ENCODE measurements around the gene CLTCL1.
"Not testable (repeated sequence)": the region's sequence is repeated elsewhere in the genome, so short reads cannot be mapped to it uniquely, and the experiment has no call there.

The CLTCL1 gene

GRCh38 chr22:19174106-19175025 is 117.2 kb downstream of the CLTCL1 start:
- no peak for DNase-seq

DNA sequence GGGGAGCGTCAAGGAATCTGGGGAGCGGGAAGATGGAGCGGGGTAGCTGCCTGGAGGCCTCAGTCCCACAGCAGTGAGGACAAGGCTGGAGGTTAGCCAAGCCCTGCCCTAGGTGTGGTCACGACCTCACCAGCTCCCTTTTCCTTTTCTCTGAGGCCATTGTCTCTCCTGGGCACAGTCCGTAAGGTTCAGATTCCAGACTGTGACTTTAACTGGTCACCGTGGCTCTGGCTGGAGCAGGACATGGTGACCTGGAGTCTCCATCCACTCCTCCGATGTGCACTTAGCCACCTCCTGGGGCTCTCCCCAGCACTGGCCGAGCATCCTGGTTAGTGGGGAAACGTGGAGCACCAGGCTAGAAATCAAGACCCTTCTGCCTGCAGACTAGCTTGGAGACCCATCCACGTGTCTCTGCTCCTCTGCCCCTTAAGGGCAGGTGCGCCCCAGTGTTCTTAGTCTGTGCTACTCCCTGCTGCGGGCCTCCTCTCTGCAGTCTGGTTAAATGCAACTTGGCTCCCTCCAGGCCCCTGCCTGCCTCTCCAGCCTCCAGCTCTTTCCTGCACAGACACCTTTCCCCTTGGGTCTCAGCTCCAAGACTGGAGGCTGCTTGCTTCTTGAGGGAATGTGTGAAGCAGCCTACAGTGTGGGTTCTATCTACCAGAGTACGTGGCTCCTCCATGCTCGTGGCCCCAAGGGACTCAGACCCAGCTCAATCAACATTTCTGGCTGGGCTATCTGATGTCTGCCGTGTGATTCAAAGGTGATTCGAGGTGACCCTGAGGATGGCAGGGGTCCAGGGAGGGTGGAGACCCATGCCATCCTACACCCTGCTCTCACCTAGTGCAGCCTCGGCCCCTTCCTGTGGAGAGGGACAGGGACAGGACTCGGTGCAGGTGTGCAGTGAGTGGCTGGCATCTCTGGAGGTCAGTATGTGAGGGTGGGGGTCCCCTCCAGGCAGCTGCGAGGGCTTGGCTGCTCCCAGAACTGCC is 118.2 kb downstream of the CLTCL1 start:
- peak; percentile 78 for DNase-seq

DNA sequence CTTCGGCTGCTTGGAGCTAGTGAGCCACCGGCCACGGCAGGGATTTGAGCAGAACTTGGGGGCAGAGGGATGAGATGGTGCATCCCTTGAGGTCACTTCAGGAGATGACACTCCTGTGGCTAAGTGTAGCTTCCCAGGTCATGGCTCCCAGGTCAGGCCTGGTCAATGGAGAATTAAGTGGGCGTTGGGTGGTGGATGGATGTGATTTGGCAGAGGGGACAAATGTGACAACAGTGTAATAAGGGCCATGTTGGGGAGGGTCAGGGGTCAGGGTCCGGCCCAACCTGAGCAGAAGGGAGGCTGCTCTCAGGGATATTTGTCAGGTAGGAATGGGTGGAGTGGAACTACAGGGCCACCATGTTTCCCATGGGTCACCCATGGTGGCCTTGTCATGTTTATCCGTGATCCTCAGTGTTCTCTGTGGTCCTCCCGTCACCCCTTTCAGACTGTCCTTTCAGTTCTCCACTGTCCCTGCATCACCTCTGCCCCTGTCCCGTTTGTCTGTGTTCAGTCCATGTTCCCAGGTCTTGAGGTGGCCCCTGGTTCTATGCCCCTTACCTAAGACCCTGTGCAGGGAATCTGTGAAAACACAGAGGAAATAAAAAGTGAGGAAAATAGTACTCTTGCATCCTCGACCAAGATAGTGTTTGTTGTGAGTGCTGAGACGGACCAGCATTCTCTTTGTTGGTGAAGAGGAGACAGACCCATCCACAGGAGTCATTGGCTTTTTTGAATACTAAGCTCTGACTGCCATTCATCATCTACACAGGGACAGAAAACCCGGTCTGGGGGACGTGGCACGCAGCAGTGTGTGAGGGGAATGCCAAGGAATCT is 119.1 kb downstream of the CLTCL1 start:
- no peak for DNase-seq

DNA sequence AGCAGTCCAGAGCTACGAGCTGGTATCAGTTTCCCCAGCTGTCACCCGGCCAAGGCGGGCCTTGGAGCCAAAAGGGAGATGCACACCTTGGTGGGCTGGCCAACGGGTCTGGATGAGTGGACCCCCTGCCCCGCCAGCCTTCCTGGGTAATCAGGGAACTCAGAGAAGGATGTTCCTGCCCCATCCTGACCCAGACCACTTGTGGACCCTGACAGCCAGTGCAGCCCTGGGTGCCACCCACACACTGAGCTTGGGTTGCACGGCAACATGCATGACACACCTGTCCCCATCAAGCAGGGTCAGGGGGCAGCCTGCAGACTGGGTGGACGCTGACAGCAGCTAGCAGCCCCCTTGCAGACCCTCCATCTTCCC is 121.6 kb downstream of the CLTCL1 start:
- no peak for DNase-seq

DNA sequence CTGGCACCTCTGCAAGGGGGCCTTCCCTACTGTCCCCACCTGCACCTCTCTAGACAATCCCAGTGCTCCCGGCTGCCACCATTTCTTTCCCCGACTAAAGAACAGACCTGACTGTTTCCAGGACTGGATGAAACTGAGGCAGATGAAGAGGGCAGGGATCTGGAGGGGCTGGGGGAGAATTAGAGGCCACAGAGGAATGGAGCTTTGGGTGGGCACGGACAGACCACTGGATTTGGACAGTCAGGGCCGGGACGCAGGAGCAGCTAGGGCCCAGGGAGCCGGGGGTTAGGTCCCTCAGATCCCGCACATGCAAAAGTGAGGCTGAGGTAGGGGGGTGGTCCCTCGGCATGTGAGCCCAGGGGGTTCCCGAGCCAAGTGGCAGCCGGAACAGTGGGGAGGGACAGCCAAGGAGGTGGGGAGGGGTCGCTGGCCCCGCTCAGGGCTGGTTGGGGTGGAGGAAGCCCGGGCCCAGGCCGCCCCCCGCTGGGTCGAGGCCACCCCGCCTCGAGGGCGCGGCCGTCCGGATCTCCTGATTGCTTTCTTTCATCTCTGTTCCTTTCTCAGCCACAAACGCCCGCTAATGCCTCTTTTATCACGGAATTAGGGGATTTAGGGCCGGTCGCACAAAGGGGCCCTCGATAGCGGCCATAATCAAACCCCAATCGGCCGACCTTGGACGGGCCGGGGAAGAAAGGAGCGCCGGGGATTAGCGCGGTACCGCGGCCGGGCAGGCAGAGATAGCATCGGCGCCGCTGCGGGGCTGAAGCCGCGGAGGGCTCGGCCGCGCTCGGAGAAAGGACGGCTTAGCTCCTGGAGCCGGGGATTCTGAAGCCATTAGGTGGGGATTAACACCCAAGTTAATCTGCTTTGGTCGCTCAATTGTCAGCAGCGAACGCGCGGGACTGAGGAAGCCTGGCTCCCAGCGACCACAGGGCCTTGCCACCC is 122.2 kb downstream of the CLTCL1 start:
- no peak for DNase-seq

DNA sequence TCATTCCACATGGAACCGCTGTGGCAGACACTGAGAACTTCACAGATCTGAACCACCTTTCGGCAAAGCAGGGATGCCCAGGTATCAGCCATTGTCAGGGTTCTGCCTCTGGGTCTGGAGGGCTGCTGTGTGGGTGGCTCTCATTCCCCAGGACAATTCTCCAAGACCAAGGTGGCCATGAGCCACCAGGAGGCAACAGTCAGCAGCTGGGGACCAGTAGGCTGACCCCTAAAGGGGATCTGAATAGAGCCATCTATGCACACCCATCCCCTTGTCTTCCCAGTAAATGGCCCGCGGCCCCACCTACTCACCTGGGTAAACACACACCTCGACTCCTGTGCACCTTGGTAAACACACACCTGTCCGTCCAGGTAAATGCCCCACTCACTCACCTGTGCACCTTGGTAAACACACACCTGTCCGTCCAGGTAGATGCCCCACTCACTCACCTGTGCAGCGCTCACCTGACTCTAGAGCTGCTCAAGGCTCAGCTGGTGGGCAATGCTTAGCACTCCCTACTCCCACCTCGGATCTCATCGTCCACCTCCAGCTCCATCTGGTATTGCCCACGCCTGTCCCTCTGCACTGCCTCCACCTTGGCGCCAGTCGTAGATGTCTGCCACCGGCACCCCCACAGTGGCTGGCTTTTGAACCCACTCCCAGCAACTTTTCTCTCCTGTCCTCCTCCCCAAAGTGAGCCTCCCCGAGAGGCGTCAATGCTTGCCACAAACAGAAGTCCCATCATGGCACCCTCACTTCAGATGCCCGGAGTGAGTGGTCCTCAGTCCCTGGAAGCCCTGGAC is 123.2 kb downstream of the CLTCL1 start:
- no peak for DNase-seq

GRCh38 chr22:19167106-19167869 is 124.2 kb downstream of the CLTCL1 start:
- no peak for DNase-seq

DNA sequence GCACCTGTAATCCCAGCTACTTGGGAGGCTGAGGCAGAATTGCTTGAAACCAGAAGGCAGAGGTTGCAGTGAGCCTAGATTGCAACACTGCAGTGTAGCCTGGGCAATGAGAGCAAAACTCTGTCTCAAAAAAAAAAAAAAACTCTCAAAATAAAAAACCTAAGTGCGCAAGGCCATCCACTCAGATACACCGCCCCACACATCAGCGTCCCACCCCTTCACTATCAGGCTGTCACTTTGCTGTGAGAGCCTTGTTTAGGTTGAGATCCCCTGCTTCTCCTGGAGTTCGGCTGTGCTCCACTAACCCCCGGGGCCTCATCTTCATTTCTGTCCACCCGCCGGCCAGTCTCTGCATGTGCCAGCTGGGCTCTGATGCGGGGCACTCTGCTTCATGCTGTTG is 125.1 kb downstream of the CLTCL1 start:
- DNase-seq: no peak

GRCh38 chr22:19164425-19164824 is 127.1 kb downstream of the CLTCL1 start:
- no peak for DNase-seq

- not testable (repeated sequence) for DNase-seq
Observed at GRCh38 chr22:19158649-19159048, 132.9 kb downstream of the CLTCL1 start.

GRCh38 chr22:19156109-19156508 is 135.4 kb downstream of the CLTCL1 start:
- DNase-seq: not testable (repeated sequence)

GRCh38 chr22:19152942-19153883 is 138.3 kb downstream of the CLTCL1 start:
- DNase-seq: peak; percentile 53

DNA sequence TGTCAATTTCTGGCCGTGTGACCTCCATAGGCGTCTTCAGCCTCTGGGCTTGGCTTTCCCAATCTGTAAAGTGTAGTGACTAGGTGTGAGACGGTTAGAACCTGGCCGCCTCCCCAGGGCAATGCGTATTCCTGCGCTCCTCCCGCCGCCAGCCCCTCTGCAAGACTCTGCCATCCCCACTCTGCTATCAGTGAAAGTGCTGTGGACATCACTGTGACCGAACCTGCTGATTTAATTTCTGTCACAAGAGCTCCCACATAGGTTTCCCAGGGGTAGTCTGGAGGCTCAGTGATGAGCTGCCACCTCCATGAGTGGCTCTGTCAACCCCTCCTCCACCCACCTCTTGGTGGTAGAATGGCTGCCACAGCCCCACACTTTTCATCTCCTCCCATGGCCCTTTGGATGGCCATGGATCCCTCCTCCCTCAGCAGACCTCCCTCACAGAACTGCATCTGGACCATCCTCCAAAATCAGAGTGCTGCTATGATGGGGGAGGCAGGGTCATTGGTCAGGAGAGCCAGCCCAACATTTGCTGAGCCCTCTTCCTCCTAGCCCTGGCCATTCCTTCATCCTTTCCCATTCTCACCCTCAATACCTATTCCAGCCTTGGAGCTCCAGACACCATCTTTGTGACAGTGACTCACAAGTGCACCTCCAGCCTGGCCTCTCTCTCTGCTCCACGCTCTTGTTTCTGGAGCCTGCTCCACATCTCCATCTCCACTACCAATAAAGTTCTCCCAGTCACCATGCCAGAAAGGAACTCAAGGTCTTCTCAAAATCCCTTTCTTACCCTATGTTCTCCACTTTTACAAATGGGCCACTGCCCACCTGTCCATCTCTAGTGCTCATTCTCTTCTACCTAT is 140.0 kb downstream of the CLTCL1 start:
- DNase-seq: no peak

GRCh38 chr22:19150482-19151328 is 140.8 kb downstream of the CLTCL1 start:
- DNase-seq: no peak

DNA sequence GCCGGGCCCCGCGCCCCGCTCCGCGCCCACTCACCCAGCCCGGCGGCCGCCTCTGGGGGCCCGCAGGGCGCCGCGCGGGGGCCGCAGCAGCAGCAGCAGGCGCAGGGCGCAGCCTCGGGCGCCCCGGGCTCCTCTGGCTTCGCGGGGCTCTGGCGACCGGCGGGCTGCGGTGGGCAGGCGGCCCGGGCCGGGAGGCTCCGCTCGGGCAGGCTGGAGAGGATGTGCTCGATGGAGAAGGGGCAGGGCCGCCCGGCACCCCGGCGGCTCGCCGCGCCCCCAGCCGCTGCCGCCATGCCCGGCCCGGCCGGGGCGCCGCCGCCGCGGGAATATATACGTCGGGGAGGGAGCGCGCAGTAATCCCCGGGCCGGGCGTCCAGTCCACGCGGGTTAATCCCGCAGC is 141.5 kb downstream of the CLTCL1 start, which contains the start of gene GSC2:
TSS of gene GSC2 (minus strand) at position 302 of the 400 bp plus-strand sequence. CDS start at position 293, 9 bp downstream.
- no peak for DNase-seq

Measured in hematopoietic multipotent progenitor cell treated with erythropoietin and hydrocortisone succinate and interleukin-3 and kit ligand, for 6 days (in vitro differentiated cells).